HL-60 (cell line): ENCODE measurements around the gene PACSIN1.

ENCODE experiments used
- DNase-seq, 2 experiments: peaks; one replicate each; pipeline ENCODE4 v3.0.0-alpha.2; 2010 to 2020; ENCODE audit warnings: low read depth in 1 of 2, low spot score in 1 of 2
- H3K27ac ChIP-seq: fragments of 250-450 bp; sonication (Bioruptor Pico); replicated peaks from 2 replicates; pipeline ENCODE4 v1.5.1; 2020; ENCODE audit warnings: mild to moderate bottlenecking, moderate library complexity
- H3K27me3 ChIP-seq: fragments of 250-450 bp; sonication (Bioruptor Pico); 2 replicates; pipeline ENCODE4 v1.5.1; 2021; ENCODE audit warnings: mild to moderate bottlenecking, moderate library complexity; ENCODE audit not compliant: insufficient read depth, poor library complexity, severe bottlenecking
- H3K4me3 ChIP-seq: replicated peaks from 2 replicates; pipeline ENCODE4 v1.5.1; 2011; ENCODE audit warnings: mild to moderate bottlenecking, control low read depth, low read length; ENCODE audit not compliant: insufficient read depth
- CTCF ChIP-seq: IDR thresholded peaks from one replicate; pipeline ENCODE4 v1.5.1; 2011; ENCODE audit warnings: low read length, control low read depth, inconsistent platforms; ENCODE audit not compliant: insufficient read depth
- GABPA ChIP-seq: IDR thresholded peaks from 2 replicates; pipeline ENCODE4 v1.6.1; 2012; ENCODE audit warnings: low read depth
- POLR2AphosphoS5 ChIP-seq: IDR thresholded peaks from 2 replicates; pipeline ENCODE4 v1.6.1; 2012; ENCODE audit warnings: low read depth
- REST ChIP-seq: IDR thresholded peaks from 2 replicates; pipeline ENCODE4 v1.6.1; 2012; ENCODE audit warnings: low read depth; ENCODE audit not compliant: insufficient replicate concordance
- SPI1 ChIP-seq: IDR thresholded peaks from 2 replicates; pipeline ENCODE4 v1.6.1; 2012; ENCODE audit warnings: low read depth, mild to moderate bottlenecking, borderline replicate concordance

Gene PACSIN1

GRCh38 chr6:34513646-34514045, 47.8 kb downstream of the PACSIN1 start:
- no peak for TF ChIP-seq CTCF
- TF ChIP-seq REST: no peak
- TF ChIP-seq SPI1: no peak
- no peak for TF ChIP-seq POLR2AphosphoS5
- no peak for TF ChIP-seq GABPA
- H3K4me3 ChIP-seq: no peak overlapping the region
- no peak for DNase-seq

GRCh38 chr6:34514112-34514511, 48.2 kb downstream of the PACSIN1 start:
- no peak for DNase-seq
- Histone ChIP-seq H3K4me3 (no peak overlapping the region), H3K27me3 (peaks cover 5% of the 10 kb centered on the region), H3K27ac (no peak overlapping the region)
- TF ChIP-seq CTCF: no peak
- no peak for TF ChIP-seq GABPA
- TF ChIP-seq REST: no peak
- TF ChIP-seq SPI1: no peak
- no peak for TF ChIP-seq POLR2AphosphoS5

More at GRCh38 chr6:34513646-34514045, 47.8 kb downstream of the PACSIN1 start:
- Histone ChIP-seq H3K27me3 (peaks cover 5% of the 10 kb centered on the region), H3K27ac (no peak overlapping the region)

GRCh38 chr6:34514593-34515472, 49.0 kb downstream of the PACSIN1 start:
- Histone ChIP-seq H3K27ac (no peak overlapping the region), H3K4me3 (no peak overlapping the region), H3K27me3 (peaks cover 5% of the 10 kb centered on the region)
- DNase-seq: no peak
- TF ChIP-seq GABPA: no peak
- TF ChIP-seq POLR2AphosphoS5: no peak
- TF ChIP-seq SPI1: no peak
- TF ChIP-seq CTCF: no peak
- TF ChIP-seq REST: no peak
